Fibroblast of skin of back (primary cell): ENCODE results near the gene BCL11A.
A peak's percentile ranks its signal among the peaks of the same experiment; 100 is the strongest.

ENCODE experiments used
- DNase-seq: peaks from one replicate; pipeline ENCODE4 v3.0.0-alpha.2; 2013

BCL11A gene

GRCh38 chr2:60504049-60504448 lies 49.4 kb downstream of the BCL11A start:
- peak; percentile 50 for DNase-seq

GRCh38 chr2:60502144-60502543 lies 51.3 kb downstream of the BCL11A start:
- no peak for DNase-seq

- DNase-seq, result no peak
Measured at GRCh38 chr2:60500861-60501260, 52.6 kb downstream of the BCL11A start.

GRCh38 chr2:60499651-60500265 lies 53.7 kb downstream of the BCL11A start:
- no peak for DNase-seq

- DNase-seq, result no peak
Measured at GRCh38 chr2:60498816-60499429, 54.5 kb downstream of the BCL11A start.

GRCh38 chr2:60498127-60498815 lies 55.2 kb downstream of the BCL11A start:
- no peak for DNase-seq

- no peak for DNase-seq
Measured at GRCh38 chr2:60497500-60497899, 56.0 kb downstream of the BCL11A start.

- DNase-seq, result no peak
Measured at GRCh38 chr2:60496956-60497355, 56.5 kb downstream of the BCL11A start.

GRCh38 chr2:60496475-60496874 lies 57.0 kb downstream of the BCL11A start:
- DNase-seq, result no peak

GRCh38 chr2:60495041-60495625 lies 58.3 kb downstream of the BCL11A start:
- DNase-seq, result no peak

- no peak for DNase-seq
Measured at GRCh38 chr2:60493804-60494387, 59.6 kb downstream of the BCL11A start.

GRCh38 chr2:60492548-60492947 lies 60.9 kb downstream of the BCL11A start:
- no peak for DNase-seq

GRCh38 chr2:60490848-60491247 lies 62.6 kb downstream of the BCL11A start:
- DNase-seq, result no peak

GRCh38 chr2:60490441-60490840 lies 63.0 kb downstream of the BCL11A start:
- no peak for DNase-seq

GRCh38 chr2:60489289-60489688 lies 64.2 kb downstream of the BCL11A start:
- DNase-seq, result peak; percentile 44

GRCh38 chr2:60488291-60488690 lies 65.2 kb downstream of the BCL11A start:
- no peak for DNase-seq

GRCh38 chr2:60487174-60487573 lies 66.3 kb downstream of the BCL11A start:
- DNase-seq, result no peak

GRCh38 chr2:60486551-60486950 lies 66.9 kb downstream of the BCL11A start:
- DNase-seq, result peak; percentile 67

- no peak for DNase-seq
Measured at GRCh38 chr2:60486067-60486466, 67.4 kb downstream of the BCL11A start.

- no peak for DNase-seq
Measured at GRCh38 chr2:60485550-60485949, 67.9 kb downstream of the BCL11A start.

- no peak for DNase-seq
Measured at GRCh38 chr2:60485055-60485454, 68.4 kb downstream of the BCL11A start.

- DNase-seq, result peak; percentile 96
Measured at GRCh38 chr2:60484133-60484645, 69.3 kb downstream of the BCL11A start.

- DNase-seq, result peak; percentile 98
Measured at GRCh38 chr2:60483401-60483800, 70.1 kb downstream of the BCL11A start.
